RKO (cell line): ENCODE measurements around the gene IMMP2L.

Source experiments
- DNase-seq: peaks from one replicate; pipeline ENCODE4 v3.0.0-alpha.2; 2016; ENCODE audit warnings: low spot score

IMMP2L gene

DNA sequence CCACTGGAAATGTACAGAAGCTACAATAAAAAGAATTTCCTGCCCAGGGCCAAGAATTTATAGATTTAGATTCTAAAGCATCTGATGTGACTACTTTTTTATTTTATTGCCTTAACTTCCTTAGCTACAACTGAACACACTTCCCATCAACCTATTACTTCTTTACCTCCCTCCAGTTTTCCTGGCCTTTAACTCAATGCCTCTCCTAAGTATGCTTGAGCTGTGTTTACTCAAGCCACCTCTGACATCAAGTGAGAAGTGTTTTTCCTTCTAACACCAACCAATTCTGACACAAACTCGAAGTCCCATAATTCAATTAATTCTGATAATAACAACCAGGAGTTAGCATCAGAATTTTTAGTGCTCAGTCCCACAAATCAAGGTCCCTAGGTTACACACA is 170.0 kb downstream of the IMMP2L start:
- DNase-seq, result no peak

- DNase-seq, result no peak
Measured at GRCh38 chr7:111390000-111390399, 172.3 kb downstream of the IMMP2L start.

DNA sequence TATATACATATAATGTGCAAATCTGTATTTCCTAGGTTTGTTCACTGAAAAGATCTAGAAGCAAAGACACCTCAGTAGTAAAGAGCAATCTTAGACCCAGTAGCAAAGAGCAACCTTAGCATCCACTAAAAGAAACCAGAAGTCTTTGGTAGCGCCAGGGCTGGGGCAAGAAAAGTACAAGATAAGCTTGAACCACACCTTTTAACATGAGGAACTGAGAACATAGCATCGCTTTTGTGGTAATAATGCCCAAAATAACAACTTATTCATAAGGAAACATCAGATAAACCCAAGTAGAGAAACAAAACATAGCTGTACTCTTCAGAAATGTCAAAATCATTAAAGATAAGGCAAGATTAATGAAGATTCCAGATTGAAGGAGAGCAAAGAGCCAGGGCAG is 173.4 kb downstream of the IMMP2L start:
- DNase-seq, result no peak

DNA sequence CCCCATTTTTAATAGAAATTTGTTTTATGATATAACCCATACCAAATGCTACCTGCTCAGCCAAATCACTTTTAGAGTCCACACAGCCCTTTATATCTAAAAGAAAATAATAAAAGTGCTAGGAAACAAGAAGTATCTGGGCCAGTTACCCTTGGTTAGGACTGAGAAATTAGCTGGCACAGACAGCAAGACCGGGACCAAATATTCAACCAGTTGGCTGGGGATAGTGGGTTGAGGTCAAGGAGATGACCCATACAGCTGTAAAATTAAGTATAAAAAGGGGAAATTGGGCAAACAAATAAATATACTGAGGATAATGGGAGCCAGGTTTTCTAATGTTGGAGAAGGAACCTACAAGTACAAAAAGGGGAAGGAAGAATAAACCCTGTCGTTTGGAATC is 174.3 kb downstream of the IMMP2L start:
- no peak for DNase-seq

DNA sequence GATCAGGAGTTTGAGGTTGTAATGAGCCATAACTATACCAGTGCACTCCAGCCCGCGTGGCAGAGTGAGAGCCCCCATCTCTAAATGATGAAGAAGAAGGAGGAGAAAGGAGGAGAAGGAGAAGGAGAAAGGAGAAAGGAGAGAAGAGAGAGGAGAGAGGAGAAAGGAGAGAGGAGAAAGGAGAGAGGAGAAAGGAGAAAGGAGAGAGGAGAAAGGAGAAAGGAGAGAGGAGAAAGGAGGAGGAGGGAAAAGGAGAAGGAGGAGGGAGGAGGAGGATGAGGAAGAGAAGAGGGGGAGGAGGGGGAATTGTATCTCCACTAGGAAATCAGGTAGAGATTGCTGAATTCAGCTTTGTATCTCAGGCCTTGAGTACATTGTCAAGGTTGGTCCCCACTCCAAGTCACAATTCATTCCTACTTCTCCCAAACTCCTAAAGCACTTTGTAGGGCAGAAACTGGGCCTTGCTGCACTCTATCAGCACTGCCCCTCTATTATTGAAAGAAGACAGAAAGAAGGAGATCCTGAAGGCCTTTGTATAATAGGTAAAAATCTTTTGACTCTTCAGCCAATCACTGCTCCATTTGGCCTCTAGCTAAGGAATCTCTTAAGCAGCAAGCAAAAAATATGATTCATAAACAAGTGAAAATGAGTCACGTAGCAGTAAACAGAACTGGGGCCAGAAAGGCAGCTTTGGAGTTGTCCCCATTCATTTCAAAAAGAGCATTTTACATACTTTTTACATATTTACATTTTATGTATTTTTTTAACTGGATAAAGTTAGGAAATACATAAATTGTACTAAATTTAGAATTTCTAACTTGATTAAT is 178.0 kb downstream of the IMMP2L start:
- peak; percentile 83 for DNase-seq

DNA sequence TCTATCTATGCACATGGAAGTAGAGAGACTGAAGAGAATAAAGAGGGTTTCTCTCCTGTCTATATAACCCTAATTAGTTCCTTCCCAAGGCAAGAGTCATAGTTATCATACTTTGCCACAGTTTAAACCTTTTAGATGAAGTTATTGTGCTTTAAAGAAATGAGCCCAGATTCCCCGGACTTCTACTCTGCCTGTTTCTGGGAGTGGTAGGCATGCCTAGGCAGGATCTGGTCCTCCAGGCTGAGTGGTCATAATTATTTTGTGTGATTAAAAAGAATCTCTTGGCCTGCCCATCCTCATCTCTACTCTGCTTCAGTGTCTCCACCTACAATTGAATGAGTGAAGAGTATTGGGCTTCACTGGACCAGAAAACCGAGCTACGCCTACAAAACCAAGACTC is 179.2 kb downstream of the IMMP2L start:
- no peak for DNase-seq

- DNase-seq, result no peak
Measured at GRCh38 chr7:111381590-111381989, 180.7 kb downstream of the IMMP2L start.

- no peak for DNase-seq
Measured at GRCh38 chr7:111380945-111381344, 181.3 kb downstream of the IMMP2L start.

- no peak for DNase-seq
Measured at GRCh38 chr7:111374027-111374426, 188.3 kb downstream of the IMMP2L start.

DNA sequence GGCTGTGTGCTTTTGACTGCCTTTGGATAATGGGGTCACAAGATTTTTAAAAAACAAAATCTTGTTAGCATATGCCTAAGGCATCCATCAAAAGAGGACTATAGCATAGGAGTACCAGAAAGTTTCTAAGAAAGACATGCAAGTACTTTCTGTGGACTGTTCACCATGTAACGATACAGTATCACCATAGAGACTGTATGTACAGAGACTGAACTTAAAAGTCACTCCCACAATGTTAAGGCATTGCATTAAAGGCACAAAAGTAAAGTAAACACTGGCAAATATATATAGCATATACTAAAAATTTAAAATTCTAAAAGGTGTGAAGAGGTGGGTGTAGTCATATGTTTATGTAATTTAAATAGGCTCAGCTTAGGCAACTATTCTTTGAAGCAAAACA is 190.9 kb downstream of the IMMP2L start:
- DNase-seq, result no peak

GRCh38 chr7:111370002-111370401 is 192.3 kb downstream of the IMMP2L start:
- DNase-seq, result no peak

- no peak for DNase-seq
Measured at GRCh38 chr7:111368381-111369065, 193.8 kb downstream of the IMMP2L start.

DNA sequence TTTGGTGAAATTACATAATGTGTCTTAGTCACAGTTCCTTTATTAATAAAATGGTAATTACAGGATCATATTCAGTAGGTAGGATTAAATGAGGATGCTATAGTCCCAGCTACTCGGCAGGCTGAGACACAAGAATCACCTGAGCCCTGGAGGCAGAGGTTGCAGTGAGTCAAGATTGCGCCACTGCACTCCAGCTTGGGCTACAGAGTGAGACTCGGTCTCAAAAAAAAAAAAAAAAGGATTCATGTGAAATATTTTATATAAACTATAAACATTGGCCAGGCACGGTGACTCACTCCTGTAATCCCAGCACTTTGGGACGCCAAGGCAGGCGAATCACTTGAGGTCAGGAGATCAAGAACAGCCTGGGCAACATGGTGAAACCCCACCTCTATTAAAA is 197.9 kb downstream of the IMMP2L start:
- no peak for DNase-seq

DNA sequence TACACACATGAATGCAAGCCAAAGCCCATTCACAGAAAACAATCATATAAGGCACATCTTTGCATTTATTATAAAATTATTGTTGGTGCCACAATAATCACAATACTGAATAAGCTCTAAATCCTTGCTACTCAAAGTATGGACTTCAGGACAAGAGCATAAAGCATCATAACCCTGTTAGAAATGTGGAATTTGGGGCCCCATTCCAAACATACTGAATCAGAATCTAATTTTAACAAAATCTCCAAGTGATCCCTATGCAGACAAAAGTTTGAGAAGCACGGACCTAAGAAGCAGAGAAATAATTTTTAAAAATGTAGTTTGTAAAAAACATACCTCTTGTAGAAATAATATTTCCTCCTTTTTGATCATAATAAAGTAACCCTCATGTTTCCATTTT is 199.2 kb downstream of the IMMP2L start:
- no peak for DNase-seq

DNA sequence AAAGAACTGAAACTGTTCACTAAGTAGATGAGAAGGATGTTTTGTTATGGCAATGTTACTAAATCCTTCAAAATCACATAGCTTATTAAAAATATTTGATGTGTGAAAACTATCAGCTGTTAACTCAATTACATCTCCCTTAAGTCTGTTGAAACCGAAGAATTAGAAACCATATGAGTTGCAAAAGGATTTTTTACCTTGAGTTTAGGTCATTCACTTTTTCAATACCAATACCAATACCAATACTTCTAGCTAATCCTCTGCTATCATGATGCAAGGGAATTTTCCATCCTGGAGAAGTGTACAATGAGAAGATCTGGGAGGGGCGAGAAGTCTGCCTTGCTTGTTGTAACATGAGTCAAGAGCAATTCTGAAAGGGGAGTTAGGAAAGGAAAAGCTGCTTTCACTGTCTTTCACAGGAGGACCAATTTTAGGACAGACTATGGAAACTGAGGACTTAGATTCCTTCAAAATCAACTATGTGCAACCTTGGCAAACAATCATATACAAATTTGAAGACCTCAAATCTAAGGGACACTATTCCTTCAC is 199.7 kb downstream of the IMMP2L start:
- DNase-seq, result no peak

DNA sequence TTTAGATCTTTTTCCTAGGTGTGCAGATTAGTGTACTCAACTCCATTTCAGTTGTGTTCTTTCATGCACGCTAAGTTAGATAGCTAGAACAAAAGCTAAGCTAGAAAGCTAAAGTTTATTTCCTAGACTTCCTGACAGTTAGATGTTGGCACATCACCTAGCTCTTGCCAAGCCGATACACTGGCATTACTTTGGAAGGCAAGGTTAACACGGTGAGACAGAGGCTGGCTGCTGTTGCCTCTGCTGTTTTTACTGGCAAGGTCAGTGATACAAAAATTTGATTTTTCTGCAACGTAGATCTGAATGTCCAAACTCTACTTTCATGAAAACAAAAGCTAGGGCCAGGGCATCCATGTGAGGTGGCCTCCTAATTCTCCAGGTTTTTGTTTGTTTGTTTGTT is 203.4 kb downstream of the IMMP2L start:
- DNase-seq, result no peak

DNA sequence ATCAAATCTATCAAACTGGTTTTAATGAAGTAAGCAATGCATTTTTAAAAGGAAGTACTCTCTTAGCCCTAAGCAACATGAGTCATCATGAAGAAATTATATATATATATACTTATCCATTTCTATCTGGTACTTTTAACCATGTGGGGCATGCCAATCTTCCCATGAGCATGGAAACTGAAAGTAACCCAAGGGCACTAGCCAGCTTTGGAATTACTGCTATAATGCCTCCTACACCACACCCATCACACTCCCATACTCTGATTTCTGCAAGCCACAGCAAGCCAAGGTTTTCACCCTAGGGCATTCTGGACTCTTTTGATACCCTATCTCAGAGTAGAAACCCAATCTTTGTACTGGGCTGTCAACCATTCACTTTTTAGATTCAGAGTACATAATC is 204.6 kb downstream of the IMMP2L start:
- no peak for DNase-seq

DNA sequence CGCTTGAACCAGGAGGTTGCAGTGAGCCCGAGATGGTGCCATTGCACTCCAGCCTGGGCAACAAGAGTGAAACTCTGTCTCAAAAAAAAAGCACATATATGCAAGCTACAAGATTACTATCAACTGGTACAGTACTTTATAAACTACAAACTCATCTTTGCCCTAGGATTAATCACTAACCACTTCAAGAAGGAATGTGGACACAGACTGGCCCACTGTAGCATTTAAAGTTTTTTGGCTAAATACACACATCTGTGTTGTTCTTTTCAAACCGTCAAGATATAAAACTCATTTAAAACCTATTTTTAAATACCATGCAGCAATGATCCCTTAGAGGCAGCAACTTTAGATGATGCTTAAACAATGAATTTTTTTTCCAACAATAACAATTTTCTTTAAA is 205.4 kb downstream of the IMMP2L start:
- DNase-seq, result no peak

- no peak for DNase-seq
Measured at GRCh38 chr7:111352319-111352718, 210.0 kb downstream of the IMMP2L start.

- DNase-seq, result no peak
Measured at GRCh38 chr7:111346219-111346618, 216.1 kb downstream of the IMMP2L start.

GRCh38 chr7:111343017-111343416 is 219.3 kb downstream of the IMMP2L start:
- DNase-seq, result no peak

DNA sequence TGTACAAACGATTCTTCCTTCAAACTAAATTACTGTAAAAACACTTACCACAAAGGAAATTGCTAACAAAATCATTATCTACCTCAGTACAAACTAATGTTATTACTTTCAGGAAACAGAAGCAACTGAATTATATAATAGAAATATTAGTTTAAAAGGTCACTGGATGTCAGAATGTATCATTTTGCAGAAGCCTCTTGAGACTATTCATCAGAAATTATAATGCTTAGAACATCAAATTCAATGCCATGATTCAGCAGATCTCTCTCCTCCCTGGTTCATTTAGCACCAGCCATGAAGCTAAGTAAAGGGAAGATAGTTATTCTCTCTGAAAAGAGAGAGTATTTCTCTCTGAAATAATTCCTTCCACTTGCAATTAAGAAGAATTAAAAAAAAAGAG is 223.3 kb downstream of the IMMP2L start:
- DNase-seq, result no peak

GRCh38 chr7:111333010-111333409 is 229.3 kb downstream of the IMMP2L start:
- no peak for DNase-seq

DNA sequence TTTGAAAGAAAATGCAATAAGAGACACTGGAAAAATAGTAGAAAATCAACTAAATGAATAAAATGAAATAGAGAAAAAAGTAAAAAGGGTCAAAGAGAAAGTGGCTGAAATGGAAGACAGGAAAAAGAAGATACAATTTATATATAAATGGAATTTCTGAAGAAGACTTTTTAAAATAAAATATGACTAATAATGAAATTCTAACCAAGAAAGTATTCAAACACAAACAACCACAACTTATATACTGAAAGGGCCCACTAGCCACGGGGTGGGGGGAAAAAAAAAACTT is 232.1 kb downstream of the IMMP2L start:
- DNase-seq, result no peak
